Measurements from ENCODE around the gene DLG5.

Gene DLG5

GRCh38 chr10:77941790-77942189 is 15.2 kb upstream of the DLG5 start:
- no peaks in the 10 kb centered on the region for H3K36me3 ChIP-seq
- no peaks in the 10 kb centered on the region; the same call in 1 of the 2 replicates for H3K4me1 ChIP-seq
- H3K4me3 ChIP-seq (ENCODE audit: low read depth, low read length), result no peak overlapping the region
- DNase-seq, result no peak
- no peaks in the 10 kb centered on the region for H3K27me3 ChIP-seq
- no peak for TF ChIP-seq CTCF (IDR thresholded peaks at IDR 0.05; ENCODE audit: low read depth, low read length)
- no peaks in the 10 kb centered on the region for H3K9me3 ChIP-seq

GRCh38 chr10:77940627-77941026 is 14.1 kb upstream of the DLG5 start:
- Histone ChIP-seq H3K4me3 (ENCODE audit: low read depth, low read length) (no peak overlapping the region), H3K4me1 (no peaks in the 10 kb centered on the region; the same call in 1 of the 2 replicates), H3K9me3 (no peaks in the 10 kb centered on the region), H3K27me3 (no peaks in the 10 kb centered on the region), H3K36me3 (no peaks in the 10 kb centered on the region)
- DNase-seq, result no peak
- TF ChIP-seq CTCF (IDR thresholded peaks at IDR 0.05; ENCODE audit: low read depth, low read length), result no peak

GRCh38 chr10:77940225-77940624 is 13.7 kb upstream of the DLG5 start:
- Histone ChIP-seq H3K4me1 (no peaks in the 10 kb centered on the region; the same call in 1 of the 2 replicates), H3K4me3 (ENCODE audit: low read depth, low read length) (no peak overlapping the region), H3K36me3 (no peaks in the 10 kb centered on the region), H3K27me3 (no peaks in the 10 kb centered on the region), H3K9me3 (no peaks in the 10 kb centered on the region)
- TF ChIP-seq CTCF (IDR thresholded peaks at IDR 0.05; ENCODE audit: low read depth, low read length), result no peak
- DNase-seq, result no peak

- TF ChIP-seq CTCF (IDR thresholded peaks at IDR 0.05; ENCODE audit: low read depth, low read length), result no peak
- no peak for DNase-seq
Observed at GRCh38 chr10:77939561-77940001, 13.0 kb upstream of the DLG5 start.

GRCh38 chr10:77936697-77937567 is 10.4 kb upstream of the DLG5 start:
- no peak overlapping the region for H3K4me3 ChIP-seq (ENCODE audit: low read depth, low read length)
- H3K27me3 ChIP-seq, result no peaks in the 10 kb centered on the region
- no peaks in the 10 kb centered on the region for H3K9me3 ChIP-seq
- no peak for DNase-seq
- H3K4me1 ChIP-seq, result no peaks in the 10 kb centered on the region
- no peak for TF ChIP-seq CTCF (IDR thresholded peaks at IDR 0.05; ENCODE audit: low read depth, low read length)
- H3K36me3 ChIP-seq, result no peaks in the 10 kb centered on the region

More at GRCh38 chr10:77939561-77940001, 13.0 kb upstream of the DLG5 start:
- H3K36me3 ChIP-seq, result no peaks in the 10 kb centered on the region
- H3K4me1 ChIP-seq, result no peaks in the 10 kb centered on the region; the same call in 1 of the 2 replicates
- no peak overlapping the region for H3K4me3 ChIP-seq (ENCODE audit: low read depth, low read length)
- H3K9me3 ChIP-seq, result no peaks in the 10 kb centered on the region
- H3K27me3 ChIP-seq, result no peaks in the 10 kb centered on the region
